LNCAP (cell line): ENCODE measurements around the gene FTO.

ENCODE experiments used
- CTCF ChIP-seq: fragments of 450-650 bp; IDR thresholded peaks from 2 replicates; pipeline ENCODE4 v1.5.1; 2017; ENCODE audit warnings: mild to moderate bottlenecking

The FTO gene

GRCh38 chr16:54102888-54103866, 399.2 kb downstream of the FTO start:
- TF ChIP-seq CTCF, result no peak

- no peak for TF ChIP-seq CTCF
Observed at GRCh38 chr16:54106057-54106456, 402.1 kb downstream of the FTO start.

- no peak for TF ChIP-seq CTCF
Observed at GRCh38 chr16:54107583-54108202, 403.7 kb downstream of the FTO start.

GRCh38 chr16:54110016-54110981, 406.3 kb downstream of the FTO start:
- TF ChIP-seq CTCF, result no peak

- no peak for TF ChIP-seq CTCF
Observed at GRCh38 chr16:54112451-54113206, 408.7 kb downstream of the FTO start.

GRCh38 chr16:54115558-54115957, 411.6 kb downstream of the FTO start:
- TF ChIP-seq CTCF, result no peak
